ENCODE results near the gene UNC13D.

- TF ChIP-seq, protein P1, sequence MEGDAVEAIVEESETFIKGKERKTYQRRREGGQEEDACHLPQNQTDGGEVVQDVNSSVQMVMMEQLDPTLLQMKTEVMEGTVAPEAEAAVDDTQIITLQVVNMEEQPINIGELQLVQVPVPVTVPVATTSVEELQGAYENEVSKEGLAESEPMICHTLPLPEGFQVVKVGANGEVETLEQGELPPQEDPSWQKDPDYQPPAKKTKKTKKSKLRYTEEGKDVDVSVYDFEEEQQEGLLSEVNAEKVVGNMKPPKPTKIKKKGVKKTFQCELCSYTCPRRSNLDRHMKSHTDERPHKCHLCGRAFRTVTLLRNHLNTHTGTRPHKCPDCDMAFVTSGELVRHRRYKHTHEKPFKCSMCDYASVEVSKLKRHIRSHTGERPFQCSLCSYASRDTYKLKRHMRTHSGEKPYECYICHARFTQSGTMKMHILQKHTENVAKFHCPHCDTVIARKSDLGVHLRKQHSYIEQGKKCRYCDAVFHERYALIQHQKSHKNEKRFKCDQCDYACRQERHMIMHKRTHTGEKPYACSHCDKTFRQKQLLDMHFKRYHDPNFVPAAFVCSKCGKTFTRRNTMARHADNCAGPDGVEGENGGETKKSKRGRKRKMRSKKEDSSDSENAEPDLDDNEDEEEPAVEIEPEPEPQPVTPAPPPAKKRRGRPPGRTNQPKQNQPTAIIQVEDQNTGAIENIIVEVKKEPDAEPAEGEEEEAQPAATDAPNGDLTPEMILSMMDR (IDR thresholded peaks at IDR 0.05): no peak
- TF ChIP-seq EP300 (IDR thresholded peaks at IDR 0.05) (no peak), POLR2A (IDR thresholded peaks at IDR 0.05) (no peak)
Measured at GRCh38 chr17:75829747-75830146, 14.5 kb downstream of the UNC13D start.
